HG02642 (cell line): ENCODE measurements around the gene CTH.
A peak's percentile ranks its signal among the peaks of the same experiment; 100 is the strongest.
"Not testable (repeated sequence)": the region's sequence is repeated elsewhere in the genome, so short reads cannot be mapped to it uniquely, and the experiment has no call there.

Experiments used
- ATAC-seq: cut with Tn5 transposase; IDR thresholded peaks from one replicate; pipeline ENCODE4 v1.9.1; 2021; ENCODE audit warnings: mild to moderate bottlenecking; ENCODE audit not compliant: unreplicated experiment, poor library complexity

The CTH gene

DNA sequence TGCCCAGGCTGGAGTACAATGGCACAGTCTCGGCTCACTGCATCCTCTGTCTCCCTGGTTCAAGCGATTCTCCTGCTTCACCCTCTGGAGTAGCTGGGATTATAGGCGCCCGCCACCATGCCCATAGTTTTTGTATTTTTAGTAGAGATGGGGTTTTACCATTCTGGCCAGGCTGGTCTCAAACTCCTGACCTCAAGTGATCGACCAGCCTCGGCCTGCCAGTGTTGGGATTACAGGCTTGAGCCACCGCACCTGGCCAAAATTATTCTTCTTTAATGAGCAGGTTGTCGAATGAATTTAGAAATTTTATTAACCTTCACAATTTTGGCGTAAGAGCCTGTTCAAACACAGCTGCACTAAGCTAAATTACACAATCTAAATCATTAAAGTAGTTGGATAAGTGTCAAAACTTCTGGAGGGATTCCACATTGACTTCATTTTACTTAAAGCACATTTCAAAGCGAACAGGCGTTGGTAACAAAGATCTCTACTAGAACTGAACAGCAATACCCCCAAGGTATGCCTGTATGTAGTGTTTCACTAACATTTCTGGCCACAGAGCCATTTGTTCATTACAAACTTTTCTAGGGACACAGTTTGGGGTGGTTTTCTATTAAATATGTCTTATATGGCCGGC is 5.2 kb upstream of the CTH start:
- ATAC-seq: no peak

GRCh38 chr1:70409136-70409535 is 1.9 kb upstream of the CTH start:
- no peak for ATAC-seq

DNA sequence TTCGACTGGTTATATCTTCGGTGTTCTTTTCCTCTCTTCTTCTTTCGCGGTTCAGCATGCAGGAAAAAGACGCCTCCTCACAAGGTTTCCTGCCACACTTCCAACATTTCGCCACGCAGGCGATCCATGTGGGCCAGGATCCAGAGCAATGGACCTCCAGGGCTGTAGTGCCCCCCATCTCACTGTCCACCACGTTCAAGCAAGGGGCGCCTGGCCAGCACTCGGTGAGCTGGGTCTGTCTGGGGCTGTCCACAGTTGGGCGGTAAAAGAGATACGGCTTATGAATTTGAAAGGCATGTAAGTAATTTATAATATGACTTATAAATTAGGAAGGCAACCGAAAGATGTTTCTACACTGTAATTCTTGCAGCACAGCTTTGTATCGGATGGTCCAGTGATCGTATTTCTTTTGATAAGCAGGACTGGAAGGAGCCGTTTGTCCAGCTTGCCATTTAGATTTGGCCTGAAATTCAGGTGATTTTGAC is 334 bp downstream of the CTH start:
- peak; percentile 5 for ATAC-seq

GRCh38 chr1:70415882-70416281 is 4.8 kb downstream of the CTH start:
- ATAC-seq: no peak

DNA sequence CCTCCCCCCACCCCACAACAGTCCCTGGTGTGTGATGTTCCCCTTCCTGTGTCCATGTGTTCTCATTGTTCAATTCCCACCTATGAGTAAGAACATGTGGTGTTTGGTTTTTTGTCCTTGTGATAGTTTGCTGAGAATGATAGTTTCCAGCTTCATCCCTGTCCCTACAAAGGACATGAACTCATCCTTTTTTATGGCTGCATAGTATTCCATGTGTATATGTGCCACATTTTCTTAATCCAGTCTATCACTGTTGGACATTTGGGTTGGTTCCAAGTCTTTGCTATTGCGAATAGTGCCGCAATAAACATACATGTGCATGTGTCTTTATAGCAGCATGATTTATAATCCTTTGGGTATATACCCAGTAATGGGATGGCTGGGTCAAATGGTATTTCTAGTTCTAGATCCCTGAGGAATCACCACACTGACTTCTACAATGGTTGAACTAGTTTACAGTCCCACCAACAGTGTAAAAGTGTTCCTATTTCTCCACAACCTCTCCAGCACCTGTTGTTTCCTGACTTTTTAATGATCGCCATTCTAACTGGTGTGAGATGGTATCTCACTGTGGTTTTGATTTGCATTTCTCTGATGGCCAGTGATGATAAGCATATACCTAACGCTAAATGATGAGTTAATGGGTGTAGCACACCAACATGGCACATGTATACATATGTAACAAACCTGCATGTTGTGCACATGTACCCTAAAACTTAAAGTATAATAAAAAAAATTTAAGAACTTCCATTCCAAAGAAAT is 8.1 kb downstream of the CTH start:
- ATAC-seq: not testable (repeated sequence)

DNA sequence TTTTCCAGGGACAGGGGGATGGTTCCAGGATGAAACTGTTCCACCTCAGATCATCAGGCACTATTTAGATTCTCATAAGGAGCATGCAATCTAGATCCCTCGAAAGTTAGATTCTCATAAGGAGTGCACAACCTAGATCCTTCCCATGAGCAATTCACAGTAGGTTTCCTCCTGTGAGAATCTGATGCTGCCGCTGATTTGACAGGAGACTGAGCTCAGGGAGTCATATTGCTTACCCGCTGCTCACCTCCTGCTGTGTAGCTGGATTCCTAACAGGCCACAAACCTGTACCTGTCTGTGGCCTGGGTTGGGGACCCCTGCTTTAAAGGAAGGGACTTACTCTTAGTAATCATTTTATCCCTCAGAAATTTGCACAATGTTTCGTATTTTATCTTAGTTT is 9.3 kb downstream of the CTH start:
- no peak for ATAC-seq

- no peak for ATAC-seq
Observed at GRCh38 chr1:70426154-70427131, 15.4 kb downstream of the CTH start.

DNA sequence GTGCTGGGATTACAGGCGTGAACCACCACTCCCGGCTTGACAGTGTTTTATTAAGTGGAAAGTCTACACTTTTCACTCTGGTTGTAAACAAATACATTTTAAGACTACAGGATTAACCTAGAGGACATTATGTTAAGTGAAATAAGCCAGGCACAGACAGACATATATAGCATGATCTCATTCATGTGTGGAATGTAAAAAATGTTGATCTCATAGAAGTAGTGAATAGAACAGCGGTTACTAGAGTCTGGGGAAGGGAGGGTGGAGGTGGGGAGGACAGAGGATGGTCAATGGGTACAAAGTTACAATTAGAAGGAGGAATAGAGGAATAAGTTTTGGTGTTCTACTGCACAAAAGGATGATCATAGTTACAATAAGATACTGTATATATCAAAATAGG is 16.9 kb downstream of the CTH start:
- no peak for ATAC-seq

GRCh38 chr1:70429219-70429618 is 18.2 kb downstream of the CTH start:
- ATAC-seq: no peak

DNA sequence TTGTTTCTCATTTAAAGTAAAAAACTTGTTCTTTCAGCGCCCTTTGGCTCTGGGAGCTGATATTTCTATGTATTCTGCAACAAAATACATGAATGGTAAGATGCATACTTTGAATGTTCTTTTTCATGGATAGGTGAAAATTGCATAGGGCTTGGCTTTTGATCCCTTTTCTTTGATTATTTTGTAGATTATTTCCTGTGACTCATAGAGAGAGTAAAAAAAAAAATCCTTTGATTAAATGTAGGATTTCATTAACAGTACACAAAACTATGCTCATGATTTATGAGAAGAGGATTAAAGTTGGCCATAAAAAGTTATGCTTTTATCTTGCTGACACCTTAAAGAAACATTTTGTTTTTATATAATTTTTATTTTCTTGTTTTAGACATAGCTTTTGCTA is 18.7 kb downstream of the CTH start:
- ATAC-seq: no peak

DNA sequence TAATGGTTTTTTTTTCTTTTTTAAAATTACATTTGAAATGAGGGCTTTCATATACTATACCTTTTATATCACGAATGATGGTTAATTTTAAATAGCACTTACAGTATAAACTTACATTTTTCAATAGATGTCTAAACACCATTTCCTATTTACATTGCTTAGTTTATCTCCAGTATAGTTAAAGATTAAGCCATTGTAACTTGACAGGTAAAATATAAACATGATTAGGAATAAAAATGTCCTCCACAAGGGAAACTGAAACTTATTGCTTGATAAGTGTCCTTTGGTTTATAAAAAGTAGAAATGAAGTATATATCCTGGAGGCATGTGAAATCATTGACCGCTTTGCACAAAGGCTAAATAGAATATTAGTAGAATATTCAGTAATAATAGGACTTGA is 20.2 kb downstream of the CTH start:
- ATAC-seq: no peak

GRCh38 chr1:70431874-70432273 is 20.8 kb downstream of the CTH start:
- ATAC-seq: no peak

- no peak for ATAC-seq
Observed at GRCh38 chr1:70434253-70434859, 23.3 kb downstream of the CTH start.

- no peak for ATAC-seq
Observed at GRCh38 chr1:70436622-70437251, 25.7 kb downstream of the CTH start.

DNA sequence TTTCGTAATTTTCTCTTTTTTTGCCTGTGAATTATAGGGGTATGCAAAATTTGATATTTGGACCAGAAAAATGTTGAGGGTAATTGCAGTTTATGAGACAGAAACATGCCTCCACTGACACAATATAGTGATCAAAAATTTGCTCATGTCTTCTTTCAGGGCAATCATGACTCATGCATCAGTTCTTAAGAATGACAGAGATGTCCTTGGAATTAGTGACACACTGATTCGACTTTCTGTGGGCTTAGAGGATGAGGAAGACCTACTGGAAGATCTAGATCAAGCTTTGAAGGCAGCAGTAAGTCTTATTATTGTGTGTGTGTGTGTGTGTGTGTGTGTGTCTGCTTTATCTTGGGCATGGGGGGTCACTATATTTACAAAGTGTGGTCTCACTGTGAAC is 27.5 kb downstream of the CTH start:
- no peak for ATAC-seq

GRCh38 chr1:70440642-70441391 is 29.7 kb downstream of the CTH start:
- ATAC-seq: no peak

DNA sequence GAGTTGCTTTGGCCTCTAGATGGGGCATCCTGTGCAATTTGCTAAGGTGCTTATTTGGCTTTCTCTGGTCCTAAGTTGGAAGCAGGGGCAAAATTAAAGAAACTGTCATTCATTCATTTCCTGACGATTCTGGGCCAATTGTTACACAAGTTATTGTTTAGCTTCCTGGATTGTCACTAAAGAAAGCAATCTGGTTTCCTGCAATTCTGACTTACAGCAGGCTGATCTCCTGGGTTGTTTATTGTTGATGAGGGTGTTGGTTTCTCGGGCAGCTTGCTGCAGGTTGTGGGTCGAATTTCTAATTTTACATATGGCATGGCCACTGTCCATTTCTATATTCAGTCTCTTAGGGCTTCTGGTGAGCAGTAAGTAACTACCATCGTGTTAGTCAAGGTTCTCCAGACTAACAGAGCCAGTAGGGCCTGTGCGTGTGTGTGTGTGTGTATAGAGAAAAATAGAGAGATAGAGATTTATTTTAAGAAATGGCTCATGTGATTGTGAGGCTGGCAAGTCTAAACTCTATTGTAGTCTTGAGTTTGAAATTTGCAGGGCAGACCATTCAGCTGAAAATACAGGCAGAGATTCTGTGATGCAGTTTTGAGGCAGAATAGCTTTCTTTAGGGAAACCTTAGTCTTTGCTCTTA is 30.4 kb downstream of the CTH start:
- ATAC-seq: no peak

GRCh38 chr1:70442490-70442889 is 31.4 kb downstream of the CTH start:
- no peak for ATAC-seq

DNA sequence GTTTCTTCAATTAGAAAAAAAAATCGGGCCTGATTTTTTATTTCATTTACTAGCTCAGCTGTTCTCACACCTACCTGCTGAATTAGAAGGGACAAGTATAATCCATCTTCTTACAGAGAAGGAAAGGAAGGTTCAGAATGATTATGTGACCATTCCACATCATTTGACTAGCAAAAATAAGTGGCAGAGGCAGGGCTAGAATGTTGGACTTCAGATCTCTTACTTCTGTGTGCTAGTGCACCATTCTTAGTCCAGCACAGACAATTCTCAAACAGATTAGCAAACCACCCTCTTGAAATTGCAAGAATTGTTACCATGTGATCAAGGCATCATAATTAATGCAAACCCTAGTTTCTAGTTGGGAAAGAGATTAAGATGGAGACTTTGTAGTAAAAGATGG is 32.7 kb downstream of the CTH start:
- no peak for ATAC-seq
